Pulmonary artery endothelial cell (primary cell): ENCODE measurements around the gene PPDPF. TPM values are rescaled to one million over a fixed set of nuclear protein-coding genes. Genes with fewer than 3 reads are reported as not detected.

ENCODE experiments used
- total RNA-seq: library from RNA; depleted of rRNA; stranded (reverse); fragments of >200 nt; gene quantifications from 2 replicates; pipeline ENCODE4 v1.2.3, GENCODE V29; 2014

The PPDPF gene
- total RNA-seq, 1 donor from 2014 or later, result 21.4 TPM

Other genes starting within 250 kb of the PPDPF start
- gene ARFGAP1, start 248.0 kb upstream of the PPDPF start, total RNA-seq, result 52.6 and 54.5 TPM in 2 replicates
- gene COL20A1, start 227.6 kb upstream of the PPDPF start, total RNA-seq, result not detected in 2 replicates
- gene CHRNA4, start 159.4 kb upstream of the PPDPF start, total RNA-seq, result not detected in 2 replicates
- not detected in 2 replicates for gene KCNQ2, start 48.1 kb upstream of the PPDPF start, total RNA-seq
- 0.32 and 0.99 TPM in 2 replicates for gene EEF1A2, start 21.7 kb upstream of the PPDPF start, total RNA-seq
- 0.07 and 0.13 TPM in 2 replicates for gene PTK6, start 16.6 kb downstream of the PPDPF start, total RNA-seq
- not detected in 2 replicates for gene SRMS, start 27.0 kb downstream of the PPDPF start, total RNA-seq
- gene FNDC11, start 33.4 kb downstream of the PPDPF start, total RNA-seq, result 1.1 and 1.9 TPM in 2 replicates
- gene HELZ2, start 53.5 kb downstream of the PPDPF start, total RNA-seq, result 47.2 and 47.4 TPM in 2 replicates
- 10.0 and 10.5 TPM in 2 replicates for gene GMEB2, start 106.3 kb downstream of the PPDPF start, total RNA-seq
- 3.1 and 7.2 TPM in 2 replicates for gene STMN3, start 132.7 kb downstream of the PPDPF start, total RNA-seq
- gene RTEL1, start 137.5 kb downstream of the PPDPF start, total RNA-seq, result 16.8 and 21.4 TPM in 2 replicates
- gene TNFRSF6B, start 175.9 kb downstream of the PPDPF start, total RNA-seq, result 37.0 and 118 TPM in 2 replicates
- gene ARFRP1, start 187.2 kb downstream of the PPDPF start, total RNA-seq, result 37.7 and 49.0 TPM in 2 replicates
- 21.2 and 30.6 TPM in 2 replicates for gene ZGPAT, start 187.3 kb downstream of the PPDPF start, total RNA-seq
- 1.6 and 2.8 TPM in 2 replicates for gene LIME1, start 215.9 kb downstream of the PPDPF start, total RNA-seq
- gene SLC2A4RG, start 219.0 kb downstream of the PPDPF start, total RNA-seq, result 14.1 and 14.5 TPM in 2 replicates